NOMO-1 (cell line): Measurements from ENCODE around the gene ANP32E.
A peak's percentile ranks its signal among the peaks of the same experiment; 100 is the strongest.

Experiments
- DNase-seq, 2 experiments: peaks; one replicate each; lab custom pipeline; 2025; ENCODE audit not compliant: unreplicated experiment in 2 of 2; lab: John Stamatoyannopoulos, UW

The ANP32E gene

GRCh38 chr1:150173141-150173585 lies 62.7 kb downstream of the ANP32E start:
- DNase-seq, result no peak

DNA sequence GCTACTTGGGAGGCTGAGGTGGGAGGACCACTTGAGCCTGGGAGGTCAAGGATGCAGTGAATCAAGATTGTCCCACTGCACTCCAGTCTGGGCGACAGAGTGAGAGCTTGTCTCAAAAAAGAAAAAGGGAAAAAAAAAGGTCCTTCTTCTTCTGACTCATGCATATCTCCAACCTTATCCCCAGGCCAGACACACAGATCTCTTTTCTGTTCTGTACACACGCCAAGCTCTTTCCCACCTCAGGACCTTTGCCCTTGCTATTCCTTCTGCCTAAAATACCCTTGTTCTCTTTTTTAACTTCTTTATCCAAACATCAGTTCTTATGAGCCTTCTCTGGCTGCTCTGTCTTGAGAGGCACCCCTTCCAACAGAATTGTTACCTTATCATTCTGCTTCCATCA lies 64.1 kb downstream of the ANP32E start:
- no peak for DNase-seq

- peak in 1 of 2 experiments; percentile 27 for DNase-seq
Observed at GRCh38 chr1:150168960-150169601, 66.8 kb downstream of the ANP32E start.
